GM12878 (cell line): ENCODE measurements around the gene S100A10. TPM values are rescaled to one million over a fixed set of nuclear protein-coding genes. Genes with fewer than 3 reads are reported as not detected.

Experiments
- ATAC-seq: fragments of 200-7000 bp; cut with Tn5 transposase; 3 replicates; pipeline ENCODE4 v1.9.1; 2020; ENCODE audit warnings: mild to moderate bottlenecking, moderate library complexity
- BruUV-seq: library from RNA; stranded (reverse); fragments of 400-500 nt; replicated peaks from 2 replicates; lab custom pipeline; 2021; lab: Mats Ljungman, UMichigan
- CTCF ChIA-PET: fragments of 300-600 bp; sonication (Branson Sonifier 250); formaldehyde crosslinking; extraction: SDS; loops from one replicate; lab custom pipeline; 2021; ENCODE audit warnings: inconsistent platforms; lab: Yijun Ruan, JAX
- POLR2A ChIA-PET: fragments of 350-600 bp; formaldehyde crosslinking; extraction: SDS; loops from one replicate; lab custom pipeline; 2021; ENCODE audit warnings: inconsistent platforms; lab: Charles Lee
- RAD21 ChIA-PET: fragments of 300-600 bp; sonication (Branson Sonifier 250); formaldehyde crosslinking; loops from one replicate; lab custom pipeline; 2023; ENCODE audit warnings: antibody characterized with exemption; ENCODE audit not compliant: unreplicated experiment; lab: Charles Lee
- SMC1A ChIA-PET: fragments of 300-600 bp; sonication (Branson Sonifier 250); formaldehyde crosslinking; loops from one replicate; lab custom pipeline; 2023; ENCODE audit not compliant: unreplicated experiment, uncharacterized antibody; lab: Charles Lee
- DNase-seq: peaks from one replicate; pipeline ENCODE4 v3.0.0-alpha.2; 2011; ENCODE audit warnings: low read depth, low spot score
- FAIRE-seq: peaks from 3 replicates; lab custom pipeline; 2011; peaks lifted over from hg19 to GRCh38; lab: Jason Lieb, UNC
- H2AFZ ChIP-seq: 2 replicates; pipeline ENCODE4 v1.6.0; 2011; ENCODE audit warnings: low read depth, low read length, control low read depth; ENCODE audit not compliant: control insufficient read depth
- H3K27ac ChIP-seq: 2 replicates; pipeline ENCODE4 v1.5.1; 2011; ENCODE audit warnings: control low read depth; ENCODE audit not compliant: control insufficient read depth, insufficient read depth
- H3K27me3 ChIP-seq, 2 experiments: replicated peaks in 1 of 2; 2 replicates each; pipeline versions ENCODE4 v1.6.0 to v1.6.1; 2011; ENCODE audit warnings: low read length in 1 of 2; ENCODE audit not compliant: control insufficient read depth in 2 of 2, insufficient read depth in 2 of 2
- H3K36me3 ChIP-seq, 2 experiments: 2 replicates each; pipeline ENCODE4 v1.5.1; 2011; ENCODE audit warnings: low read length in 1 of 2; ENCODE audit not compliant: control insufficient read depth in 2 of 2, insufficient read depth in 2 of 2
- H3K4me1 ChIP-seq: 2 replicates; pipeline ENCODE4 v1.6.1; 2011; ENCODE audit warnings: mild to moderate bottlenecking, low read length, moderate library complexity, mixed read lengths; ENCODE audit not compliant: control insufficient read depth, insufficient read depth
- H3K4me2 ChIP-seq: 2 replicates; pipeline ENCODE4 v1.6.0; 2011; ENCODE audit warnings: control low read depth; ENCODE audit not compliant: control insufficient read depth, insufficient read depth
- H3K4me3 ChIP-seq: fragments of 200-600 bp; sonication (generic); 2 replicates; pipeline ENCODE4 v1.5.1; 2016
- H3K79me2 ChIP-seq: 2 replicates; pipeline ENCODE4 v1.6.0; 2011; ENCODE audit warnings: low read length; ENCODE audit not compliant: control insufficient read depth, insufficient read depth
- H3K9ac ChIP-seq: 2 replicates; pipeline ENCODE4 v1.8.0; 2011; ENCODE audit warnings: low read length, control low read depth, mixed read lengths; ENCODE audit not compliant: control insufficient read depth, insufficient read depth
- H3K9me3 ChIP-seq: replicated peaks from 3 replicates; pipeline ENCODE4 v1.5.1; 2011; ENCODE audit warnings: mild to moderate bottlenecking, low read length; ENCODE audit not compliant: control insufficient read depth, insufficient read depth
- H4K20me1 ChIP-seq: 2 replicates; pipeline ENCODE4 v1.6.0; 2011; ENCODE audit not compliant: control insufficient read depth, insufficient read depth
- BACH1 ChIP-seq: fragments of 450-650 bp; IDR thresholded peaks from 2 replicates; pipeline ENCODE4 v1.6.1; 2017; ENCODE audit warnings: mild to moderate bottlenecking, borderline replicate concordance
- BRCA1 ChIP-seq: IDR thresholded peaks from 2 replicates; pipeline ENCODE4 v1.6.1; 2011; ENCODE audit warnings: low read depth, low read length, improper control_type of control experiment
- EGR1 ChIP-seq, 2 experiments: IDR thresholded peaks; 1 replicate in 1 of 2; 2 replicates in 1 of 2; pipeline ENCODE4 v1.6.1; 2011 to 2012; ENCODE audit warnings: low read depth in 2 of 2, low read length in 2 of 2, borderline replicate concordance in 1 of 2, mild to moderate bottlenecking in 1 of 2, moderate library complexity in 1 of 2
- IKZF1 ChIP-seq: fragments of 450-650 bp; conservative IDR thresholded peaks from 2 replicates; pipeline ENCODE4 v1.6.1; 2017; ENCODE audit warnings: antibody characterized with exemption, mild to moderate bottlenecking
- JUND ChIP-seq: IDR thresholded peaks from 2 replicates; pipeline ENCODE4 v1.6.1; 2012; ENCODE audit warnings: low read depth, mild to moderate bottlenecking, low read length, improper control_type of control experiment, moderate library complexity
- MTA3 ChIP-seq: IDR thresholded peaks from 2 replicates; pipeline ENCODE4 v1.6.1; 2012; ENCODE audit warnings: low read length, inconsistent platforms, borderline replicate concordance
- NFYB ChIP-seq: IDR thresholded peaks from 2 replicates; pipeline ENCODE4 v1.6.1; 2011; ENCODE audit warnings: low read depth, mild to moderate bottlenecking, low read length, improper control_type of control experiment, moderate library complexity; ENCODE audit not compliant: insufficient read depth
- PML ChIP-seq: IDR thresholded peaks from 2 replicates; pipeline ENCODE4 v1.6.1; 2012; ENCODE audit warnings: low read length, inconsistent platforms
- POLR2AphosphoS5 ChIP-seq: IDR thresholded peaks from 2 replicates; pipeline ENCODE4 v1.6.1; 2011; ENCODE audit warnings: mild to moderate bottlenecking, low read length, inconsistent platforms
- RCOR1 ChIP-seq: conservative IDR thresholded peaks from 2 replicates; pipeline ENCODE4 v1.6.1; 2012; ENCODE audit warnings: low read depth, low read length, improper control_type of control experiment
- RUNX3 ChIP-seq: IDR thresholded peaks from 2 replicates; pipeline ENCODE4 v1.6.1; 2012; ENCODE audit warnings: low read length, inconsistent platforms
- SIX5 ChIP-seq: IDR thresholded peaks from 2 replicates; pipeline ENCODE4 v1.6.1; 2011; ENCODE audit warnings: mild to moderate bottlenecking, low read depth, low read length, moderate library complexity; ENCODE audit not compliant: severe bottlenecking
- TARDBP ChIP-seq: IDR thresholded peaks from 2 replicates; pipeline ENCODE4 v1.6.1; 2016; ENCODE audit warnings: borderline replicate concordance
- TCF3 ChIP-seq: IDR thresholded peaks from 2 replicates; pipeline ENCODE4 v1.6.1; 2012; ENCODE audit warnings: low read depth, mild to moderate bottlenecking, low read length, borderline replicate concordance; ENCODE audit not compliant: insufficient read depth
- WRNIP1 ChIP-seq: IDR thresholded peaks from 2 replicates; pipeline ENCODE4 v1.6.1; 2011; ENCODE audit warnings: low read depth, low read length, improper control_type of control experiment, borderline replicate concordance
- WGBS: methylation state at CpG from one replicate; pipeline ENCODE4 v1.1.6; 2016; ENCODE audit warnings: low lambda C conversion rate; ENCODE audit not compliant: insufficient replicate concordance, insufficient coverage; ENCODE audit errors: missing lambda C conversion rate; 5-methylcytosine and 5-hydroxymethylcytosine counted together
- in situ Hi-C: fragments of 300-500 bp; cut with MboI; formaldehyde crosslinking; loops from 9 replicates; pipeline ENCODE4 v1.14.3; 2018; ENCODE audit warnings: mixed read lengths
- intact Hi-C: fragments of 100-400 bp; cut with micrococcal nuclease; formaldehyde crosslinking; loops from one replicate; pipeline ENCODE4 v1.14.2; 2022; ENCODE audit not compliant: unreplicated experiment
- polyA plus RNA-seq, 11 experiments: library from polyadenylated mRNA; depleted of rRNA in 4 of 11; unstranded in 6 of 11; stranded (reverse) in 5 of 11; fragments of >200 nt; fragmentation: Nextera tagmentation in 4 of 11; fragmentation: Illumina TruSeq in 1 of 11; extraction: Ambion mirVana in 4 of 11; extraction: Trizol in 1 of 11; gene quantifications; 1 replicate in 1 of 11; 2 replicates in 10 of 11; pipeline versions ENCODE4 v1.2.1 to v1.2.3, GENCODE V29; 2011 to 2016; ENCODE audit warnings: inconsistent platforms in 2 of 11, missing spikeins in 2 of 11, low read depth in 1 of 11
- total RNA-seq, 4 experiments: library from RNA; depleted of rRNA in 3 of 4; stranded (reverse); fragments of >200 nt in 3 of 4; fragmentation: Illumina TruSeq in 1 of 4; extraction: Trizol in 1 of 4; gene quantifications; 2 replicates each; pipeline versions ENCODE4 v1.2.1 to v1.2.3, GENCODE V29; 2013 to 2021
- TF ChIP-seq, protein P1 (sequence below): IDR thresholded peaks from 2 replicates; pipeline ENCODE4 v1.6.1; 2011; ENCODE audit warnings: borderline replicate concordance, low read depth, mild to moderate bottlenecking, moderate library complexity, low read length; ENCODE audit not compliant: insufficient read depth, poor library complexity, severe bottlenecking

S100A10 gene
- total and polyA plus RNA-seq, 10 of the 15 experiments (the other 5 are each of a cell fraction or from before 2014, with no cell fraction given), result 0.18 to 2.8 (median 0.61) TPM; not detected in 2

DNA sequence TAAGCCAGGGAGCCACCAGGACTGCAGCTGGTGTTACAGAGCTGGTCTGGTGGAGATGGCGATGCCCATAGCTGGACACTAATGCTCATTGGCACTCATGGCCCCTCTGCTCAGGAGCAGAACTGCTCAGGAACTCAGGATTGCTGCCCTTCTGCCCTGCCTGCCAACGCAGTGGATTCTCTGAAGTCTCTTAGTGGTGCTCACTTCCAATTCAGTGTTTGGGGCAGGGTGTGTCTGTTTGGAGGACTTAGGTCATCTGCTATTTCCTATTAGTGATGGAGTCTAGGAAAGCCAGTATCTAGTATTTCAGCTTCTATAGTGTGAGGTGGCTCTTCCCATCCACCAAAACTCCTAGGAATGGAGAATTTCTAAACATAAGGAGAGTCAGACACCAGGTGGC lies 29.1 kb downstream of the S100A10 start (continued):
- TF ChIP-seq WRNIP1, result no peak
- no peak for TF ChIP-seq RCOR1
- no peak for TF ChIP-seq BRCA1
- no peak for TF ChIP-seq EGR1 (IDR thresholded peaks at IDR 0.05; ENCODE audit: borderline replicate concordance in 1 of 2, low read depth in 2 of 2, low read length in 2 of 2)
- no peak for TF ChIP-seq JUND
- TF ChIP-seq PML, result no peak

DNA sequence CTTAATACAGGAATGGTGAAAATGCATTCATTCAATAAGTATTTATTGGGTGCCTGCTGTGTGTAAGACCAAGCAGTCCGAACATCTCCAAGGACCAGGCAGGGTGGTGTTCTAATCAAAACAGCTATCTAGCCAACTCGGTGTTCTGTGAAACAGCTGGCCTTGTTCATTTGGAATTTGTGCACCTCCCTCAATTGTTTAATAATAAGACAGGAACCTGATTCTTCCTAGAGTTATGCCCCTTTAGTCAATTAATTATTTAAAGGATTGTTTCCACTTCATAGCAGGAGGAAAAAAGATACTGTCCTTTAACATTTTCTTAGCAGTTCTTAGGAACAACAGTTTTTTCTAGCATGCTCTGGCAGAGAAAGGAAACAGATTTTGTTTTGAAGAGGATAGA lies 30.4 kb downstream of the S100A10 start:
- H3K9ac ChIP-seq, result no peak overlapping the region
- TF ChIP-seq TCF3 (no peak), RUNX3 (no peak), IKZF1 (no peak), POLR2AphosphoS5 (no peak), NFYB (no peak), SIX5 (no peak), MTA3 (no peak), TARDBP (no peak), BACH1 (no peak)
- TF ChIP-seq, protein P1, sequence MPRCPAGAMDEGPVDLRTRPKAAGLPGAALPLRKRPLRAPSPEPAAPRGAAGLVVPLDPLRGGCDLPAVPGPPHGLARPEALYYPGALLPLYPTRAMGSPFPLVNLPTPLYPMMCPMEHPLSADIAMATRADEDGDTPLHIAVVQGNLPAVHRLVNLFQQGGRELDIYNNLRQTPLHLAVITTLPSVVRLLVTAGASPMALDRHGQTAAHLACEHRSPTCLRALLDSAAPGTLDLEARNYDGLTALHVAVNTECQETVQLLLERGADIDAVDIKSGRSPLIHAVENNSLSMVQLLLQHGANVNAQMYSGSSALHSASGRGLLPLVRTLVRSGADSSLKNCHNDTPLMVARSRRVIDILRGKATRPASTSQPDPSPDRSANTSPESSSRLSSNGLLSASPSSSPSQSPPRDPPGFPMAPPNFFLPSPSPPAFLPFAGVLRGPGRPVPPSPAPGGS, result no peak
- BruUV-seq, result no TSS peak
- H3K4me1 ChIP-seq, result no peaks in the 10 kb centered on the region
- ChIA-PET POLR2A (no interaction called here), RAD21 (no interaction called here), SMC1A (no interaction called here), CTCF (interaction anchor here (1.4 kb wide), 1 partner anchor 38 kb away, joined by 6 read pairs; no protein-coding TSS in a partner anchor)
- intact Hi-C loops (no loop called here), in situ Hi-C loops (no loop called here)
- H3K36me3 ChIP-seq, result no peaks in the 10 kb centered on the region
- no peak overlapping the region for H3K27ac ChIP-seq
- H3K4me3 ChIP-seq, result no peak overlapping the region
- no peak overlapping the region for H3K4me2 ChIP-seq
- H2AFZ ChIP-seq, result no peak overlapping the region
- WGBS, result 21% methylated on average over 2 of the region's 2 CpGs
- DNase-seq (no peak), FAIRE-seq (no peak), ATAC-seq (no peak)
- no peaks in the 10 kb centered on the region; a peak in 1 of 4 replicates for H3K27me3 ChIP-seq
- no peaks in the 10 kb centered on the region for H4K20me1 ChIP-seq
- H3K79me2 ChIP-seq, result no peaks in the 10 kb centered on the region
- no peaks in the 10 kb centered on the region for H3K9me3 ChIP-seq
